ENCODE measurements around the gene THAP7.
"Not testable (repeated sequence)": the region's sequence is repeated elsewhere in the genome, so short reads cannot be mapped to it uniquely, and the experiment has no call there.

THAP7 gene

GRCh38 chr22:21001601-21002325, at the start of gene THAP7:
TSS of gene THAP7 (minus strand) at chr22:21002118. CDS start at chr22:21001911, 207 bp downstream.
- peak; percentile 96 for DNase-seq (ENCODE audit: low spot score)

- DNase-seq (ENCODE audit: low spot score), result no peak
Observed at GRCh38 chr22:21051145-21051830, 49.4 kb upstream of the THAP7 start.

- not testable (repeated sequence) for DNase-seq (ENCODE audit: low spot score)
Observed at GRCh38 chr22:21048965-21049364, 47.0 kb upstream of the THAP7 start.

GRCh38 chr22:21048448-21048847, 46.5 kb upstream of the THAP7 start:
- DNase-seq (ENCODE audit: low spot score), result not testable (repeated sequence)

- DNase-seq (ENCODE audit: low spot score), result no peak
Observed at GRCh38 chr22:21047730-21048129, 45.8 kb upstream of the THAP7 start.

GRCh38 chr22:21047035-21047661, 45.2 kb upstream of the THAP7 start:
- no peak for DNase-seq (ENCODE audit: low spot score)

- DNase-seq (ENCODE audit: low spot score), result peak; percentile 89
Observed at GRCh38 chr22:21045585-21046294, 43.8 kb upstream of the THAP7 start, which contains the start of gene LRRC74B. TSS of gene LRRC74B (plus strand) at chr22:21045946. CDS start at chr22:21045987, 41 bp downstream.

- no peak for DNase-seq (ENCODE audit: low spot score)
Observed at GRCh38 chr22:21044931-21045584, 43.1 kb upstream of the THAP7 start.

- no peak for DNase-seq (ENCODE audit: low spot score)
Observed at GRCh38 chr22:21043860-21044535, 42.1 kb upstream of the THAP7 start.

- DNase-seq (ENCODE audit: low spot score), result no peak
Observed at GRCh38 chr22:21042978-21043859, 41.3 kb upstream of the THAP7 start.

- no peak for DNase-seq (ENCODE audit: low spot score)
Observed at GRCh38 chr22:21041937-21042336, 40.0 kb upstream of the THAP7 start.

- not testable (repeated sequence) for DNase-seq (ENCODE audit: low spot score)
Observed at GRCh38 chr22:21039158-21039557, 37.2 kb upstream of the THAP7 start.

GRCh38 chr22:21038405-21038804, 36.5 kb upstream of the THAP7 start:
- DNase-seq (ENCODE audit: low spot score), result no peak

GRCh38 chr22:21034989-21035388, 33.1 kb upstream of the THAP7 start:
- DNase-seq (ENCODE audit: low spot score), result no peak

GRCh38 chr22:21033895-21034294, 32.0 kb upstream of the THAP7 start:
- no peak for DNase-seq (ENCODE audit: low spot score)

- DNase-seq (ENCODE audit: low spot score), result no peak
Observed at GRCh38 chr22:21032868-21033688, 31.2 kb upstream of the THAP7 start.

- DNase-seq (ENCODE audit: low spot score), result peak; percentile 34
Observed at GRCh38 chr22:21032037-21032867, 30.3 kb upstream of the THAP7 start, which contains the start of gene SLC7A4. TSS of gene SLC7A4 (minus strand) at chr22:21032561. CDS start at chr22:21031812, 749 bp downstream.

- no peak for DNase-seq (ENCODE audit: low spot score)
Observed at GRCh38 chr22:21031545-21032036, 29.7 kb upstream of the THAP7 start.
